ENCODE measurements around the gene IRF2BP1.

DNA sequence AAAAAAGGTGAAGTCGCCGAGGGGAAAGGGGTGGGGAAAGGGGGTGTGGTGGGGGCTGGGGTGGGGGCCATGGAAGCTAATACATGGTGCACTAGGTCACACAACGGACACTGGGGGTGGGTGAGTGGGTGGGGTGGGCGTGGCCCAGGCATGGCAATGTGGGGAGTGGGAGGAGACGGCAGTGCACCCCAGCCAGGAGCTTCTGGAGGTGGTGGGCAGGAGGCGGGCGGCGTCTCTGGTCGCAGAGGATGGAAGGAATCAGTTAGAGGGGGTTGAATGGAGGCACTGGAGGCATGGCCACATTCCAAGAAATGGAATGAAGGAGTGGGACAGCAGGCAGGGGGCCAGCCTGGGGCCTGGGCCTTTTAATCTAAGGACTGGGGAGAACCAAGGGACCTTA lies 47.8 kb upstream of the IRF2BP1 start:
- TF ChIP-seq CTCF (IDR thresholded peaks at IDR 0.05) (no peak), POLR2A (IDR thresholded peaks at IDR 0.05) (no peak)

All from thyroid gland (tissue), 4 donors.